GM19395 (cell line): ENCODE results near the gene TMEM101.
"Not testable (repeated sequence)": the region's sequence is repeated elsewhere in the genome, so short reads cannot be mapped to it uniquely, and the experiment has no call there.

Experiments used
- ATAC-seq: cut with Tn5 transposase; IDR thresholded peaks from one replicate; pipeline ENCODE4 v1.9.1; 2021; ENCODE audit warnings: mild to moderate bottlenecking, moderate library complexity; ENCODE audit not compliant: unreplicated experiment

TMEM101 gene

DNA sequence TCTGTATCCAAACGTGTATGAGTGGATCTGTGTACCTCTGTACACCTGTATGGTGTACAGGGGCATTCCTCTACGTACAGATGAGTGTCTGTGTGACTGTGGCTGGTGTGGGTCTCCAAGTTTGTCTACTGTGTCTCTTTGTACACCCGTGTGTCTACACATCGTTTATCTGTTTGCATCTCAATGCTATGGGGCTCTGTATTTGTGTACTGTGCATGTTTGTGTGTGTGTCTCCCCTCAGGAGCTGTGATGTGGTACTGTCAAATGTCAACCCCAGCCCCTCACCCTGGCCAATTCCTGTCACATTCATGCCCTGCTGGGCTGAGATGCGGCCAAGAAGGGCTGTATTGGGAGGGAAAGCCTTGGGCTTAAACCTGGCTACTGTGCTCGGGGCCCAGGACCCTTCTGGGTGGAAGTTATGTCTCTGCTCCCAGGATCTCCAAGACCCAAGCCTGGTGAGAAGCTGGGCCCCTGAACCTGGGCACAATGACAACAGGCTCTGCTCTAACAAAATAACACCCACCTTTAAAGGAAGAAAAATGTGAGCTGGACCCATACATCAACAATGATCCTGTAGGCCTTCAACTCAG is 13.8 kb downstream of the TMEM101 start:
- no peak for ATAC-seq

DNA sequence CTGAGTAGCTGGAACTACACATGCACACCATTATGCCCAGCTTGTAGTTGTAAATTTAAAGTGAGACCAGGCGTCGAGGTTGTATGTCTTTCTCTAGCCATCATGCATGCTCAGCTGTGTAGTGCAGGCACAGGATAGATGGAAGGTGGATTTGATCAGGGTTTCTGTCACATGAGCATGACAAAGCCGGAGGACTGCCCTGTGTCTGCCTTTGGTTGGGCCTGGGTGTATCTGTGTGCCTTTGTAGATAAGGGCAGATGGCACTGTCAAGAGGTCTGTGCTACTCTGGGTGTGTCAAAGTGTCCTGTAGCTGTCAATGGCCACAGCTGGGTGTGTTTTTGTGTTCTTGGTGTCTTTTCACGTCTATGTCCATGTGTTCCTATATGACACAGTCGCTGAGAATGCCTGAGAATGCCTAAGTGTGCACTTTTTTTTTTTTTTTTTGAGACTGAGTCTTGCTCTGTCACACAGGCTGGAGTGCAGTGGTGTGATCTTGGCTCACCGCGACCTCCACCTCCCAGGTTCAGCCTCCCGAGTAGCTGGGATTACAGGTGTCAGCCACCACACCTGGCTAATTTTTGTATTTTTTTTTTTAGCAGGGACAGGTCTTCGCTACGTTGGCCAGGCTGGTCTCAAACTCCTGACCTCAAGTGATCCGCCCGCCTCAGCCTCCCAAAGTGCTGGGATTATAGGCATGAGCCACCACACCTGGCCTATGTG is 14.5 kb downstream of the TMEM101 start:
- ATAC-seq: no peak

DNA sequence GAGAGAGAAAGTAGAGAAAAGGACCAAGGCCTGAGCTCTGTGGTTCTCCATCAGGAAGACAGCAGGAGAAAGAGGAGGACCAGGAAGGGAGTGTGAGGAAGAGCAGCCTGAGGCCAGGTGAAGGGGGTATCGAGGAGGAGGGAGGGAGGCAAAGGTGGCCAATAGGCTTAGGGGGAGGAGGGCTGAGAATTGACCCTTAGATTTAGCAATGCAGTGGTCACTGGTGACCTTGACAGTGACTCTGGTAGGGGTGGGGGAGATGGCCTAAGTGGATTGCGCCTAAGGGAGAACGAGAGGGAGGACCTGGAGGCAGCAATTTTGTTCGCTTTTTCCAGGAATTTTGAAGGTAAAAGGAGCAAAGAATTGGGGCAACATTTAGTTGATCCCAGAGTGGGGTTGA is 15.7 kb downstream of the TMEM101 start:
- no peak for ATAC-seq

DNA sequence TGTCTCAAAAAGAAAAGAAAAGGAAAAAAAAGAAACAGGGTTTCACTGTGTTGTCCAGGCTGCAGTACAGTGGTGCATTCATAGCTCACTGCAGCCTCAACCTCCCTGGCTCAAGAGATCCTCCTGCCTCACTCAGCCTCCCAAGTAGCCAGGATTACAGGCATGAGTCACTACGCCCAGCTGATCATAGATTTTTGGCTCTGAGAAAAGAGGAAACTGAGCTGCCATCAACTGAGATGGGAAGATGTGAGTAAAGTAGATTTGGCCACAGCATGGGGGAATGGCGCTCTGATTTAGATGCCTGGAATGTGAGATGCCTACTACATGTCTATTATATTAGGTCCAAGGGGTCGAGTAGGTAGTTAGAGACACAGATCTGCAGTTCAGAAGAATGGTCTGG is 16.2 kb downstream of the TMEM101 start:
- no peak for ATAC-seq

DNA sequence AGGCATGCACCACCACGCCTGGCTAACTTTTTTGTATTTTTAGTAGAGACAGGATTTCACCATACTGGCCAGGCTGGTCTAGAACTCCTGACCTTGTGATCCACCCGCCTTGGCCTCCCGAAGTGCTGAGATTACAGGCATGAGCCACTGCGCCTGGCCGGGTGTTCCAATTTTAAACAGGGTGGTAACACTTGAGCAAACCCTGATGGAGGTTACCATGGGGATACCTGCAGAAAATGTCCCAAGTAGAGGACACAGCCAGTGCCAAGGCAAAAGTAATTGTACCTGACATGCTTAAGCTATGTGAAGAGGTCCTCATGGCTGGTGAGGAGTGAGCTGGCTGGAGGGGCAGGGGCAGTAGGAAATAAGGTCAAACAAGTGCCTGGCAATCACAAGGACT is 17.6 kb downstream of the TMEM101 start:
- not testable (repeated sequence) for ATAC-seq

DNA sequence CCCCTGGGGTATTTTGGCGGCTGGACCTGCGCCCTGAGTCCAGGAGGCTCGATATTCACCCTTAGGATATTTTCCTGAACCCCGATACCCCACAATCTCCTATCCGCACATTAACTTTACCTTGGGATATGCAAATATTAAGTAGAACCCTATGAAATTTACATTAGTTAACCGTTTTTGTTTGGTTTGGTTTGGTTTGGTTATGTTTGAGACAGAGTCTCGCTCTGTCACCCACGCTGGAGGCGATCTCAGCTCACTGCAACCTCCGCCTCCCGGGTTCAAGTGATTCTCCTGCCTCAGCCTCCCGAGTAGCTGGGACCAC is 19.7 kb downstream of the TMEM101 start:
- no peak for ATAC-seq

DNA sequence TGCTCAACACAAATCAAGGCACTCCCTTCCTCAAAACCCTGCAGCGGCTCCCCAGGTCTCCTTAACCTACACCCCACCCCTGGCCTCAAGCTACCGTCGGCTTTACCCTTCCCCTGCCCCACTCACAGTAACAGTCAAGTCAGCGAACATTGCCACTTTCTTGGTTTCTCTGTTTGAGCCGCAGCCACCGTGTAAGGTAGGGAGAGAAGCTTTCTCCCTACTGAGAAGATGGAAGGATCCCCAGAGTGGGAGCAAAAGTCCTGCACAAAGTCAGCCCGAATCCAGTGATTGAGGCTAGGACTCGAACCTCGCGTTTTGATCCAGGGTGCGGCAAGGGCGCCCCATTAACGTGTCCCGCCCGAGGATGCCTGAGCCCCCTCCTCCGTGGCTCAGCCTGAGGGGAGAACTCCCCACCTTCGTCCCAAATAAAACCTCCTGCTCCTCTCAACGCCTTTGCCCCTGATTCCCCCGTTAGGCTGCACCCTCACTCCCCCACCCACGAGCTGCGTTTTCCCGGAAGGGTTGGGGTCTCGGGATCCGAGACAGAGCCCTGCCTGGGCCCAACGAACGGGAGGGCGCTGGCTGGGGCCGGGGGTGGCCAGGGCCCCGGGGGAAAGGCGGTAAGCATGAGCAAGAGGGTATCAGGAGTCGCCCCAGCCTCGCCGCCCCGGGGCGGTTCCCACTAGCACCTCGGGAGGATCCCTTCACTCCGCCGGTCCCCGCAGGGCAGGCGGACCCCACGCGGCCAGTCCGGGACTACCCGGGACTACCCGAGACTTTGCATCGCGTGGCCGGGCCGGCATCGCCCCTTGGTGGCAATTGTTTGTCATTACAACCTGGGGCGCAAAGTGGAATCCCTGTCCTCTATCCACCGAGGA is 20.3 kb downstream of the TMEM101 start:
- no peak for ATAC-seq

DNA sequence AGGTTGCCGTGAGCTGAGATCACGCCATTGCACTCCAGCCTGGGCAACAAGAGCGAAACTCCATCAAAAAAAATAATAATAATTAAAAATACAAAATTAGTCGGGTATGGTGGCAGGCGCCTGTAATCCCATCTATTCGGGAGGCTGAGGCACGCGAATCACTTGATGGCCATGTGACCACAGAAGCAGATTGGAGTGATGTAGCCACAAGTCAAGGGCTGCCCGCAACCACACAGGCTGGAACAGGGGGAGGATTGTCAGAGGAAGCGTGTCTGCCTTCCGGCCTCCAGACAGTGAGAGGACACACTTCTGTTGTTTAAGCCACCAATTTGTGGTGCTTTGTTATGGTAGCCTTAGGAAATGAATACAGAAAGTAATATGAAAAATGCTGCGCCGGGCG is 22.1 kb downstream of the TMEM101 start:
- no peak for ATAC-seq

DNA sequence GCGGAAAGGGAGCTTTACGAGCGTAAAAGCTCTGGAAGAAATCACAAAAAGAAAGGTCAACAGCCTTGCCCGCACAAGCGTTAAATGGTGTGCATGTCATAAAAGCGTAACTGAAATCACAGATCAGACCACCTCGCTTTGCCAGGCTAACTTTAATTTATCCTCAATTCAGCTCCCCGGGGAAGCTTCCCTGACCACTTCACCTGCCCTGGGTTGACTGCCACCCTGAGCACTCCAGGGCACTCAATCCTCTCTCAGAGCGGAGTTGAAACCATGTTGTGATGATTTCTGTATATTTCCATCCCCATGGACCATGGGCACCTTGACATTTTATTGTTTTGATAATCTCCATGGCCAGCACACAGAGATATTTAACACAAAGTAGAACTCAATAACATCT is 26.5 kb downstream of the TMEM101 start:
- no peak for ATAC-seq

DNA sequence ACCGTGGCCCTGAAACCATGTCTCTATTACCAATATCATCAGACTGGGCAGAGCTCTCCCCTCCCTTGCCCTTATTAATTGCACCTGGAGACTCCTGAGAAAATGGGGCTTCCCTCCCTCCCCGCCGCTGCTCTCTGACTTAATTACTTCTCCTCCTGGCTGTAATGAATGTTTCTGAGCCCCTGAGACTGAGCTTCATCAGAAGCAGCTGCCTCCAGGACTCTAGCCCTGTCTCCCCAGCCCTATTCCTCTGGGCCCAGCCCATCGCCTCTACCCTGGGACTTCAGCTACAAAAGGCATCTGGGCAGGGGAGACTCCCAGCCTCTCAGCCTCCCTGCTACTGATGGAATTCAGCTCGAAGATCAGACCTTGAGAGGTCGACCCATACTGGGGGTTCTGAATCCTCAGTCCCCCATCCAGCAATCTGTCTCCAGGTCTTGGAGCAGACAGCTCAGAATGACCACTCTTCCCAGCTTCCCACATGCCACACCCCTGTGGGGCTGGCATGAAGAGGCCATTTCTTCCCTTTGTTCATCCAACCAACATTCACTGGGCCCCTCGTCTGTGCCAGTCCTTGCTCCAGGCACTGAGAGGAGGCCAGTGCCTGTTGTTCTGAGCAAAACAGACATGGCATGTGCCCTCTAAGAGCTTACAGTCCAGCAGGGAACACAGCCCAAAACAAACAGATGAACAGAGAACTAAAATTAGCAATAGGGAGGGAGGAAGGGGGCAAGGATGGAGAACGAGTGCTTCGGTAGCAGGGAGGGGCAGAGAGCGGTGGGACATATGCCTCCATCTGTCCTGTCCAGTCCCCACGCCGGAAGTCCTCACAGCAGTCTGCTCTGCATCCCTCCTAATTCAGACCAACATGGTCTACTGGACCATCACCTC is 27.4 kb downstream of the TMEM101 start:
- ATAC-seq: no peak

DNA sequence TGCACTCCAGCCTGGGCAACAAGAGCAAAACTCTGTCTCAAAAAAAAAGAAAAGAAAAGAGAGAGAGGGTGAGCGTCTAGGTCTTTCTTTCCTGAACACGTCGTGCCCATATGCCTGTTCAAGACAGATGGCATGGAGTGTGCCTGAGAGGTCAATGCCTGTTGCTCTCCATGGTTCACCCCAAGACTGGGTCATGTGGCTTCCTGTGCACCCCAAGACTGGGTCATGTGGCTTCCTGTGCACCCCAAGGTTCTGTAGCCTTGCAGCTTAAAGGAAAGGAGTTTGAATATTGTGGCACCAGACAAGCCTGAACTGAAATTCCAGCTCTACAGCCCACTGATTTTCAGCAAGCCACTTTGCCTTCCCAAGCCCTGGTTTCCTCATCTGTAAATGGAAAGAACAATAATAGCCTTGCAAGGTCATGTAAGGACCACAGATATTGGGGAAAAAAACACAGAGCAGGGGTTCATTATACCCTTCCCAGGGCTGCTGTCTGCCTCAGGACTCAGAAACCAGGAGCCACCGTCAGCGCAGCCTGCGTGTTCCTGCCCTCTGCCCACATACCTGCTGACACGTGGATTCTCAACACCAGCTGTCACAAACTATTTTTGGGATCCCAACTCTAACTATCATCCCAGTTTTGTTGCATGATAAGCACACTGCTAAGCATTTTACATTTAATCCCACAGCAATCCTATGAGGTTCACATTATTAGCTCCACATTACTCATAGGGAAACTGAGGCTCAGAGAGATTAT is 28.4 kb downstream of the TMEM101 start:
- no peak for ATAC-seq

DNA sequence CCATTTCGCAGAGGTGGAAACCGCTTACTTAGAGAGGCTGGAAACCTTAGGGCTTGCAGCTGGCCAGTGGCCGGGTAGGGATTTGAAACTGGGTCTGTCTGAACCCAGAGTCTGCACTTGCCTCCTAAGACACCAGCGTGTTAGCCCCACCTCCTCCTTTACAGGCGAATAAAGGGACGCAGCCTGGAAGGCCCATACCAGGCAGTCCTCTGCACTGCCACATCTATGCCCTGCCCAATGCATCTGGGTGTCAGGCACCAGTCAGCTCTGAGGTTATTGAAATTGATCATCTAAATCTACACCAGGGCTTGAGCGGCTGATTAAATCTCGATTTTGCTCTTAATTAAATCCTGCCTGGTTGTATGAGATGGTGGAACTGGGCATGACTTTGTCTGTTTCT is 30.2 kb downstream of the TMEM101 start:
- no peak for ATAC-seq

DNA sequence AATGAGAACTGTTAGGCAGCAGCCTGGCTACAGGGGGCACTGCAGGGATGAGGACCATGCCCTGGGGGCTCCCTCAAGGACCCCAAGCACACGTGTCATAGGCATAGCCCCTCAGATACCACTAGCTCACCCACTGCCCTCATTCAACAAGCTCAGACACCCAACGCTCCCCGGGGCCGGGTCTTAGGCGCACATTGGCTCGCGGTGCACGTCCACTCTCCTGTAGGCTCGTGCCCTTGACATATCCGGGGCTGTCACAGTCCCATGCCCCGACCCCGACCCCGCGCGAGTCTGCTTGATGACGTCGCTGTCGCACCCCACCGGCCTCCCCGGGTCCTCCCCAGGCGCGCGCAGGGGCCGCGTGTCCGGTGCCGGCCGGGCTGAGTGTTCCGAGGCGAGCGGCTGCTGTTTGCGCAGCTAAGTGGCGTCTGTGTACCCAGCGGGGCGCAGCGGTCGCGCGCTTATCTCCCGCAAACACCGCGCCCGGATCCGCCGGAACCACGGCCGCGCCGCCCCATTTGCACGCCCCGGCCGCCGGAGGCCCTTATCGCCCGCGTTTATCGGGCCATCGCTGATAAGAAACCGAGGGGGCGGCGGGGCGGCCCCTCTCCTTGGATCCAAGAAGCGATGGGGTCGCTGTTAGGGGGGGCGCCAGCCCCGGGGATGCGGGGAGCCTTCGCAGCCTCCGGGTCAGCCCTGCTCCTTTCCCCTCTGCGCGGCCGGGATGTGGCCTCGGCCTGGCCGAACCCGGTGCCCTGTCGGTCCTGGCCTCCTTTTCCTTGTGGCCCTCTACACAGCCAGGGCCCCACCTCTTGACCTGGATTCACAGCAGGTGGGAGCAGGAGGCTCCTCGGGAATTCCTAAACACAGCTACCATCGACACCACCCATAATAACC is 31.0 kb downstream of the TMEM101 start:
- ATAC-seq: no peak

DNA sequence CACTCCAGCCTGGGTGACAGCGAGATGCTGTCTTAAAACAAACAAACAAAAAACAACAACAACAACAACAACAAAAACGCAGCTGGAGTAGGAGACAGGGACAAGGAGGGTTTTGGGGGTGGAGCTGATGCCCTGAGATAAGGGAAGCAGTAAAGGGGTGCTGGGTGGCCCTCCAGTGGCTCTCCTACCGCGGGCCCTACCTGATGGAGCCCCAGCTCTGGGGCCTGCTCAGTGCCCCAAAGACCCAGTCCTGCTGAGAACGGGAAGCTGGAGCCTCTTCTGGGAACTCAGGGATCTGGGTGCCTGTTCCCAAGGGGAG is 31.6 kb downstream of the TMEM101 start:
- ATAC-seq: no peak

DNA sequence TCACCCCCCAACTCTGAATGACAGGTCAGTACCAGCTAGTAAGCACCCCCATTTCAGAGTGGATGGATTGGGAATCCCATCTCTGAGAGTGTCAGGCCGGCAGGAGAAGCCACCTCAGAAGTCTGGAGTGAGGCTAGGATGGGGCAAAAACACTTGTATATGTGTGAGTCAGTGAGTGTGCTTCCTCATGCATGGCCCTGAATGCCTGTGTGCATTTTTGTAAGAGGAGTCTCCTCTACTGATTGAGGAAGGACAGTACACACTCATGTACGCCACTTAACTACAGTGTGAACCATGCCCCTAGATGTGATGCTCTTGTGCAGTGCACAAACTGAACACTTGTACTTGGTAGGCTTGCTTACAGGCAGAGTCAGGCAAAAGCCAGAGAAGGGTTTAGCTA is 32.6 kb downstream of the TMEM101 start:
- ATAC-seq: no peak

DNA sequence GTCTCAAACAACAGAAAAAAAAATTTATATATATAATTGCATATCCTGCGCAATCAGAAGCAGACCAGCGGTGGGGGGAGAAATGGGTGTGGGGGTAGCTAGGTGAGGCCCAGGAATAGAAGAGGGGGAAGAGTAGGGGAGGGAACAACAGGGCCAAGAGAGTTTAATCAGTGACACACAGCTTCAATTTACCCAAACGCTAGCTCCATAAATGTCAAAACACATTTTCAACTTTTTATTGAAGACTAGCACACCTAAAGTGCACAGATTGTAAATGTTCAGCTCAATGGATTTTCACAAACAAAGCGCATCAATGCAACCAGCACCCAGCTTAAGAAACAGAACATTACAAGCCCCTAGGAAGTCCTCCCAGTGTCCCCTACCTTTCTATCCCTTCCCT is 35.1 kb downstream of the TMEM101 start:
- ATAC-seq: no peak

DNA sequence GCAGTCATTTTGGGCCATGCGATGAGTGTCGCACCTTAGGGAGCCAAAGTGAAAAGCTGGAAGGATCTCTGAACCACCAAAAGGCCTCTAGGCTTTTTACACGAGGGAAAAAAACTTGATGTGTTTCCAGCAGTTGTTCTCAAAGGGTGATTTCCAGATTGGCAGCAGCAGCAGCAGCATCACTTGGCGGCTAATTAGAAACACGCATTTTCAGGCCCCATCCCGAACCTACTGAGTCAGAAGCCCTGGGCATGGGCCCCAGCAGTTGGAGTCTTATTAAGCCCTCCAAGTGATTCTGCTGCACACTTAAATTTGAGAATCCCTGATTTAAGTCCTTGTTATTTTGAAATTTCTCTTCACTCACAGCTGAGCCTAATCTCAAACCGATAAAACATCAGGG is 35.8 kb downstream of the TMEM101 start:
- ATAC-seq: no peak

DNA sequence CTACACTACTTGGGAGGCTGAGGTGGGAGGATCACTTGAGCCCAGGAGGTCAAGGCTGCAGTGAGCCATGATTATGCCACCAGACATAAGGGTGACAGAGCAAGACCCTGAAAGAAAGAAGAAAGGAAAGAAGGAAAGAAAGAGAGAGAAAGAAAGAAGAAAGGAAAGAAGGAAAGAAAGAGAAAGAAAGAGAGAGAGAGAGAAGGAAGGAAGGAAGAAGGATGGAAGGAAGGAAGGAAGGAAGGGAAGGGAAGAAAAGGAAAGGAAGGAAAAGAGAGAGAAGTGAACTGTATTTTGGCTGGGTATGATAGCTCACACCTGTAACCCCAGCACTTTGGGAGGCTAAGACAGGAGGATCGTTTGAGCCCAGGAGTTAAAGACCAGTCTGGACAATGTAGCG is 36.7 kb downstream of the TMEM101 start:
- no peak for ATAC-seq

DNA sequence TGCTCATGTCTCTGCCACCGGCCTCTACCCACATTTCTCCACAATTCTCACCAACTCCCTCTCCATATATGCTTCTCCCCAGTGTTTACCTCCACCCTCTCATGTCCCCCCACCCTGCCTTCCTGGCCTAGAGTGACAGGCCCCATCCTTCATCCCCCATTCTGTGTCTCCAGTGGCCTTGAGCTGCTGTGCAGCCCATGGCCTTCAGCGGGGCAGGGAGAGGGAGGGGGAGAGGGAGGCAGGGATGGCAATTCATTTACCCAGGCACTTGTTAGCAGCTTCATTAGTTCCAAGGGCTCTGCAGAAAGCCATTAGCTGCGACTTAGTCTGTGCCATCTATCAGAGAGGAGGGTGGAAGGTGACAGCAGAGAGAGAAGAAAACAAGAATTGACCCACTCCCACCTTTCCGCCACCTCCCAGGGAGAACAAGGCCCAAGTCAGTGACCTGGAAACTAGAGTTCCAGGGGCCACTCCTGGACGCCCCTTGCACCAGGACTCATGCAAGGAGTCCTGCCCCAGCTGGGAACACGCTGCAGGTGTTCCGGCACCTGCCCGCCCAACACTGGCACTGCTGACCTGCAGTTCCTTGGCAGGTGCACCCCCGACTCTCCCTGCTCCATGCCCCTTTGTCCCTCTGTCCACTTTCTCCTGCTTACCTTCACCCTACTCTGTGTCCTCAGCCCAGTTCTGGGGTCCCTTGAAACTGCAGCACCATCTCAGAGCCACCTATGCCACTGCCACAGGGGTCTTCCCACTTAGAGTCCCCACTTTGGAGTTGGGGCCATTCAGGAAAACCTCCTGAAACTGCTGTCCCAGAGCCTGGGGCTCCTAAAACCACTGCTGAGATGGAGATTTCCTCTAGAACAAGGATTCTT is 37.6 kb downstream of the TMEM101 start:
- no peak for ATAC-seq
